Upper lobe of right lung (tissue), 1 donor: Measurements from ENCODE around the gene ZDHHC4. TPM values are rescaled to one million over a fixed set of nuclear protein-coding genes. Genes with fewer than 3 reads are reported as not detected.
A peak's percentile ranks its signal among the peaks of the same experiment; 100 is the strongest.

Experiments
- ATAC-seq: fragments of 200-7000 bp; cut with Tn5 transposase; one replicate; pipeline ENCODE4 v1.9.1; 2020; ENCODE audit warnings: mild to moderate bottlenecking, moderate library complexity
- DNase-seq: peaks from one replicate; pipeline ENCODE4 v3.0.0-alpha.2; 2020
- H3K27ac ChIP-seq: fragments of 200-600 bp; one replicate; pipeline ENCODE4 v1.8.0; 2022
- H3K27me3 ChIP-seq: fragments of 200-600 bp; one replicate; pipeline ENCODE4 v1.8.0; 2022; ENCODE audit warnings: mild to moderate bottlenecking
- H3K36me3 ChIP-seq: fragments of 200-600 bp; one replicate; pipeline ENCODE4 v1.8.0; 2022
- H3K4me1 ChIP-seq: fragments of 200-600 bp; one replicate; pipeline ENCODE4 v1.8.0; 2022
- H3K4me3 ChIP-seq: fragments of 200-600 bp; one replicate; pipeline ENCODE4 v1.8.0; 2022; ENCODE audit warnings: mild to moderate bottlenecking
- H3K9me3 ChIP-seq: fragments of 200-600 bp; one replicate; pipeline ENCODE4 v1.8.0; 2022
- CTCF ChIP-seq: fragments of 200-600 bp; IDR thresholded peaks from one replicate; pipeline ENCODE4 v1.8.0; 2022; ENCODE audit warnings: antibody characterized with exemption
- intact Hi-C: fragments of 100-400 bp; cut with DNase I; formaldehyde crosslinking; loops from one replicate; pipeline ENCODE4 v1.11.0; 2022
- total RNA-seq: library from RNA; stranded (reverse); fragmentation: NEBNext Ultra II Directional; extraction: Animal tissue kit (Norgen Biotek cat#: 25700); gene quantifications from one replicate; pipeline ENCODE4 v1.2.1, GENCODE V29; 2021
- donor health status: DM: no; HTN: yes; CAD: no; lungs with severe emphysema.

Gene ZDHHC4
- total RNA-seq, 1 donor from 2014 or later = 54.8 TPM

- peaks cover 54% of the 10 kb centered on the region for H3K36me3 ChIP-seq
- ATAC-seq (no peak), DNase-seq (no peak)
- H3K4me3 ChIP-seq = peak overlapping the region; percentile 81
- intact Hi-C loops = no loop called here
- peaks cover 16% of the 10 kb centered on the region for H3K4me1 ChIP-seq
- no peak for TF ChIP-seq CTCF
- H3K27me3 ChIP-seq = no peaks in the 10 kb centered on the region
- no peak overlapping the region for H3K27ac ChIP-seq
- no peaks in the 10 kb centered on the region for H3K9me3 ChIP-seq
Observed at GRCh38 chr7:6589151-6589828, 12.0 kb downstream of the ZDHHC4 start.

GRCh38 chr7:6589829-6590644 lies 12.8 kb downstream of the ZDHHC4 start, which contains the start of gene INTS15:
Gene INTS15, plus strand, starts transcription at chr7:6590021. Its CDS starts 263 bp downstream, at chr7:6590284.
- peak; percentile 90 for DNase-seq
- peak within 1 kb of the TSS; percentile 81 for H3K4me3 ChIP-seq
- H3K27ac ChIP-seq = peak within 1 kb of the TSS; percentile 75
- ATAC-seq = peak; percentile 99
- intact Hi-C loops = no loop called here
- TF ChIP-seq CTCF = peak; percentile 63
- H3K36me3 ChIP-seq = peaks cover 54% of the 10 kb centered on the region
- no peaks in the 10 kb centered on the region for H3K9me3 ChIP-seq
- peaks cover 16% of the 10 kb centered on the region for H3K4me1 ChIP-seq
- no peaks in the 10 kb centered on the region for H3K27me3 ChIP-seq

- H3K36me3 ChIP-seq = peaks cover 54% of the 10 kb centered on the region
Observed at GRCh38 chr7:6590645-6591110, 13.4 kb downstream of the ZDHHC4 start.

GRCh38 chr7:6600093-6600492 lies 22.8 kb downstream of the ZDHHC4 start:
- DNase-seq (no peak), ATAC-seq (no peak)
- Histone ChIP-seq H3K4me3 (no peak overlapping the region), H3K9me3 (no peaks in the 10 kb centered on the region), H3K4me1 (no peaks in the 10 kb centered on the region), H3K27me3 (no peaks in the 10 kb centered on the region), H3K27ac (no peak overlapping the region), H3K36me3 (peaks cover 97% of the 10 kb centered on the region)
- TF ChIP-seq CTCF = no peak
- intact Hi-C loops = no loop called here

More at GRCh38 chr7:6590645-6591110, 13.4 kb downstream of the ZDHHC4 start:
- Histone ChIP-seq H3K9me3 (no peaks in the 10 kb centered on the region), H3K4me3 (peak overlapping the region; percentile 81), H3K27ac (peak overlapping the region; percentile 75), H3K4me1 (peaks cover 16% of the 10 kb centered on the region), H3K27me3 (no peaks in the 10 kb centered on the region)
- no peak for TF ChIP-seq CTCF
- DNase-seq (no peak), ATAC-seq (no peak)
- intact Hi-C loops = no loop called here

- TF ChIP-seq CTCF = no peak
- Histone ChIP-seq H3K27ac (no peak overlapping the region), H3K4me1 (no peaks in the 10 kb centered on the region), H3K36me3 (peaks cover 71% of the 10 kb centered on the region), H3K4me3 (no peak overlapping the region), H3K27me3 (no peaks in the 10 kb centered on the region), H3K9me3 (no peaks in the 10 kb centered on the region)
- intact Hi-C loops = no loop called here
- ATAC-seq = no peak
- DNase-seq = no peak
Observed at GRCh38 chr7:6604458-6604857, 27.2 kb downstream of the ZDHHC4 start.
